Fibroblast of skin of back (primary cell): Measurements from ENCODE around the gene TUBGCP6.
"Not testable (repeated sequence)": the region's sequence is repeated elsewhere in the genome, so short reads cannot be mapped to it uniquely, and the experiment has no call there.

ENCODE experiments used
- DNase-seq: peaks from one replicate; pipeline ENCODE4 v3.0.0-alpha.2; 2013

Gene TUBGCP6

GRCh38 chr22:50209893-50210292 is 34.9 kb downstream of the TUBGCP6 start:
- DNase-seq = peak; percentile 59

- DNase-seq = no peak
Measured at GRCh38 chr22:50208939-50209892, 35.6 kb downstream of the TUBGCP6 start.

DNA sequence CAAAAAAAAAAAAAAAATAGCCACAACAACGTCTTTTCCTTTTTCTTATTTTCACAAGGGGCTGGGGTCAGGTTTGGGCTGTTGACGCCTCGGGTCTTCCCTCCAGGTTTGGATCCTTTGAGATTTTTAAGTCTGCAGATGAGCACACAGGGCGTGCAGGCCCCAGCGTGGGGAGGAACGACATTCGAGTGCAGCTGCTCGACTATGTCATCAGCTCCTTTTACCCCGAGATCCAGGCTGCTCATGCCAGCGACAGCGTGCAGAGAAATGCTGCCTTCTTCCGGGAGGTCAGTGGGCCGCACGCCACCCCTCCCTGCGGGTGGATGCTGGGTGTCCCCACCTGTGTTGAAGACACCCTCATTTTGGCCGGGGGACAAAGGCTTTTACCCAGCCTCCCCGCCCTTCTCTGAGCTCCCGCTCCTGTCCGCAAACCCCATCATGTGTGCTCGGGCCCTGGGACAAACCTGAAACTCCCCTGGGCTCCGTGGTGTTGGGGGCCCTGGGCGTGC is 36.3 kb downstream of the TUBGCP6 start:
- DNase-seq = no peak

- DNase-seq = no peak
Measured at GRCh38 chr22:50207383-50208140, 37.3 kb downstream of the TUBGCP6 start.

DNA sequence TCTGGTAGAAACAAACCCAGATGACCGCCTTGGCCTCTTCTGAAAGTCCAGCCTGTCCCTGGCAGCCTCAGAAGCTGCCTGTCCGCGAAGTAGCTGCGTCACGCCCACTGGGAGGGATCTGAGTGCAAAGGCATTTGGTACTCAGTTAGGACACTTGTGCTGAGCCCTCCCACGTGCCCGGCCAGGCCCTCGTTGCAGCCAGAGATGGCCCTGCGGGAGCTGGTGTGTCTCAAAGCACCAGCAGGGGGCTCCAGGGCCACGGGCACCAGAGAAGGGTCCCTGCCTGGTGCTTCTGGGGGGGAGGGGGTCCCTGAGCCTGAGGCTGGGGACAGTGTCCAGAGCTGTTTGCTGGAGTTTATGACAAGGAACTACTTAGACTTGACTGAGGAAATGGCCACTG is 38.2 kb downstream of the TUBGCP6 start:
- DNase-seq = peak; percentile 28

- DNase-seq = no peak
Measured at GRCh38 chr22:50205781-50206569, 38.8 kb downstream of the TUBGCP6 start.

- not testable (repeated sequence) for DNase-seq
Measured at GRCh38 chr22:50204998-50205397, 39.8 kb downstream of the TUBGCP6 start.

GRCh38 chr22:50204571-50204970 is 40.3 kb downstream of the TUBGCP6 start:
- DNase-seq = no peak

DNA sequence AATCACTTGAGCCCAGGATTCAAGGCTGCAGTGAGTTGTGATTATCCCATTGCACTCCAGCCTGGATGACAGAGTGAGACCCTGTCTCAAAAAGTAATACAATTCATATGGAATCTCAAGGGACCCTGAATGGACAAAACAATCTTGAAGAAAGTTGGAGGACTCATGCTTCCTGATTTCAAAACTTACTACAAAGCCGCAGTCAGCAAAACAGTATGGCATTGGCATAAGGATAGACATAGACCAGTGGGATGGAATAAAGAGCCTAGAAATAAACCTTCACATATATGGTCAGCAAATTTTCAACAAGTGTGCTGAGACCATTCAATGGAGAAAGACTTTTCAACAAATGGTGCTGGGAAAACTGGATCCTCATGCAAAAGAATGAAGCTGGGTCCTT is 41.5 kb downstream of the TUBGCP6 start:
- no peak for DNase-seq

- DNase-seq = no peak
Measured at GRCh38 chr22:50202130-50202666, 42.6 kb downstream of the TUBGCP6 start.

GRCh38 chr22:50201191-50202129 is 43.4 kb downstream of the TUBGCP6 start:
- peak; percentile 14 for DNase-seq

- DNase-seq = peak; percentile 87
Measured at GRCh38 chr22:50200461-50201190, 44.2 kb downstream of the TUBGCP6 start, which contains the start of gene SELENOO. Gene SELENOO (plus strand): TSS chr22:50201011. CDS start chr22:50201037, 26 bp downstream.

DNA sequence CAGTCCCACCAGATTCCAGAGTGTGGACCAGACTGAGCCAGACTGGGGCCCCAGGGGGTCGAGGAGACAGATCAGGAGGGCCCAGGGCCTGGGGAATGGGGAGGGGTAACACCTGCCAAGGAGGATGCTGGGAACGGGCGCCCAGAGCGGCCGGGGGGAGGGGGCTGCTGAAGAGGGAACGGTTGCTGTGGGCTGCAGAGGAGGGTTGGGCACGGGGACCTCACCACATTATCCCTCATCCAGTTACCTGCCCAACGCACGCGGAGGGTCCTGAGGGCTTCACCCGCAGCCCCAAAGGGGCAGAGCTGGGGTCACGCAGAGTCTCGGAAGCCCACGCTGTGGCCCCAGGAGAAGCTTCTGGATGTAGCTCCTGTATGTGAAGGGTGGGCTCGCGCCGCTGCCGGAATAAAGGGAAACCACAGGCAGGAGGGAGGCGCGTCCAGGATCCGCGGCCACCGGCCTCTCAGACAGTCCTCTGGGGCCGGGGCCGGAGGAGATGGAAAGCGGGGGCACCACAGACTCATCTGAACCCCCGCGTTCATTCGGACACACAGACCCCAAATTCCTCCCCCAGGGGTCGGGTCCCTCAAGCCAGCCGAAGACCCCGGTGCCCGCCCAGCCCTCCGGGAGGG is 44.9 kb downstream of the TUBGCP6 start:
- no peak for DNase-seq

DNA sequence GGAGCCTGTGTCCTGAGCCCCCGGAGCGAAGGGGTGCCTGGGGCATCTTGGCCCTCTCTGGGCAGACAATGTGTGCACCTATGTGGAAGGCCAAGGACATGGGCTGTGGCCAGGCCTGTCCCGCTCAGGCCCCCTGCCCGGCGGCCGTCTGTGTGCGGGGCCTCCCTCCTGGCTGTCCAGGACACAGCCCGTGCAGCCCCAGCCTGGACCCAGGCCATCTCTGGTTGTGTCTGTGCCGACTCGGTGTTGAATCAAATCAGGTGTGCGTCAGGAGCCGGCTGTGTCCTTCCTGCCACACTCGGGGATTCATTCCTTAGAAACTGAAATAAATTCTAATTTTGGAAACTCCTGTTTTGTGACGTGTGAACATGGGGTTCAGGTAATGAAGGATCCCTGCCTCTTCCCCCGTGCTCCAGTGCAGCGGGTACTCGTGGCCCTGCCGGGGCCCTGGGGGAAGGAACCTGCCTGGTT is 45.5 kb downstream of the TUBGCP6 start:
- DNase-seq = no peak

DNA sequence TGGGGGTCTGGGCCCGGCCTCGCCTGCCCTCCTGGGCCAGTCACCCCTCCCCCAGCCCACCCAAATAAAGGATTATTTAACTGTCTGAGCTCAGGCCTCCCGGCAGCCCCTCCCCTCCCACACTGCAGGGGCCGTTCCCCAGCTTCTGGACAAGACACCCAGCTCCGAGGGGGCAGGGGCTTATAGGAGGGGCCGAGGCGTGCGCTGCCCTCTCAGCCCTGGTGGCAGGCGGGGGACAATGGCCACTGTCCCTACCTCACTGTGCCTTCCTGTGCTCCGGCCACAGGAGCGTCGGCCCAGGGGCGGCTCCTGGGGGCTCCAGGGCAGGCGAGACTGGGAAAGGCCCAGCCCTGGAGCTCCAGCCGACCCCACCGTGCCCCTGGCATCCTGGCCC is 46.2 kb downstream of the TUBGCP6 start:
- DNase-seq = no peak

DNA sequence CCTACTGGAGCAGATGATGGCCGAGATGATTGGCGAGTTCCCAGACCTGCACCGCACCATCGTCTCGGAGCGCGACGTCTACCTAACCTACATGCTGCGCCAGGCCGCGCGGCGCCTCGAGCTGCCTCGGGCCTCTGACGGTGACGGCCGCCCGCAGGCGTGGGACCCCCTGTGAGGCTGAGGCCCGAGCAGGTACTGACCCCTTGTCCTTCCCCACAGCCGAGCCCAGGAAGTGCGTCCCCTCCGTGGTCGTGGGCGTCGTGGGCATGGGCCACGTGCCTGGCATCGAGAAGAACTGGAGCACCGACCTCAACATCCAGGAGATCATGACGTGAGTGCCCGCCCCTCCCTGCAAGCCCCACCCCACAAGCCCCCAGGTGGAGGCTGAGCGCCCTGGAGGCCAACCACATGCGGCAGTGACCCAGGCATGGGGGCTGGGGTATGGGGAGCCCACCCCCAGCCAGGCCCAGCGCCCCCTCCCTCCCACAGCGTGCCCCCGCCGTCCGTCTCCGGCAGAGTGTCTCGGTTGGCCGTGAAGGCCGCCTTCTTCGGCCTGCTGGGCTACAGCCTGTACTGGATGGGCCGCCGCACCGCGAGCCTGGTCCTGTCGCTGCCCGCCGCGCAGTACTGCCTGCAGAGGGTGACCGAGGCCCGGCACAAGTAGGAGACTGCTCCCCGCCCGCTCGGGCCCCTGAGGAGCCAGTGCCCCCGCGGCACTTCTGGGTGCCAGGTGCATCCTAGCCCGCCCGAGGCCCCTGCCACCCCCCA is 46.8 kb downstream of the TUBGCP6 start:
- no peak for DNase-seq

DNA sequence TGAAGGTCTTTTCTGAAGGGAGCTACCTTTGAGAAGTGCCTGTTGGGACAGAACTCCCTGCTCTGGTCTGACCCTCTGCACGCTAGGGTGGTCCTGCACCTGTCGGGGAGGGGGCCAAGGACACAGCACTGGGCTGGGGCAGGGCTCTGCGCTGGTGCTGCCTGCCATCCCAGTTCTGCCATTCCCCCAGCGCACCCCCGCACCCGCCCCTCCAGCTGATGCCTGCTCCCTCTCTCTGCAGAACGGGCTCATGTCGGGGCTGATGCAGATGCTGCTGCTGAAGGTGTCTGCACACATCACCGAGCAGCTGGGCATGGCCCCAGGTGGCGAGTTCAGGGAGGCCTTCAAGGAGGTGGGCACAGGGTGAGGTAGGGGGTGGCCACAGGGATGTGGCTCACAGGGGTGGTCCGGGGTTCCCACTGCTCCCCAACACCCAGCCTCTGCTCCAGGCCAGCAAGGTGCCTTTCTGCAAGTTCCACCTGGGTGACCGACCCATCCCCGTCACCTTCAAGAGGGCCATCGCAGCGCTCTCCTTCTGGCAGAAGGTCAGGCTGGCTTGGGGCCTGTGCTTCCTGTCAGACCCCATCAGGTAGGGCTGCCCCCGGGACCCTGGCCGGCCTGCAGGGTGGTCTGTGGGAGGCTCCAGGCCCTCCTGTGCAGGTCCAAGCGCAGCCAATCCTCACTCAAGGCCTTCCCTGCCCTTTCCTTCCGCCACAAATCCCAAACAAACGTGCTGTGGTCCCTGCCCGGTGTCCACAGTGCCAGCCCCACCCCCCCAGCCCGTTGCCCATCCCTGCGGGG is 47.6 kb downstream of the TUBGCP6 start:
- DNase-seq = no peak

DNA sequence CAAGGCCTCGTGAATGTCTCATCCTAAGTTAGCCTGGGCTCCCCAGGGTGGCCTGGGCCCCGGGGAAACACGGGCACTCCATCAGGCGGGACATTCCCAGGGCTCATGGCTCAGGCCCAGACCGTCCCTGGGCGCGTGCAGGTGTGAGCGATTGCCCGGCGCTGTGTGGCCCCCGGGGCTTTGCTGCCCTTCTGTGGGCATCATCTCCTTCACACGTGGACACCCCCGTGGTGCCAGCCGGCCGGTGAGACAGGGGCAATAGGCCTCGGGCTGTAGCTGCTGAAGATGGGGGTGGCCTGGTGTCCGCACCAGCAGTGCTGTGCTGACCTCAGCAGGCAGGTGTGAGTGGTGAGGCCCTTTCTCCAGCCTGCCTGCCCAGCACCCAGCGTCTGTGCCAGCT is 48.6 kb downstream of the TUBGCP6 start:
- DNase-seq = no peak
